GM18858 (cell line): Measurements from ENCODE around the gene LCN12.

Experiments used
- ATAC-seq: cut with Tn5 transposase; IDR thresholded peaks from one replicate; pipeline ENCODE4 v1.9.1; 2021; ENCODE audit not compliant: unreplicated experiment

The LCN12 gene

DNA sequence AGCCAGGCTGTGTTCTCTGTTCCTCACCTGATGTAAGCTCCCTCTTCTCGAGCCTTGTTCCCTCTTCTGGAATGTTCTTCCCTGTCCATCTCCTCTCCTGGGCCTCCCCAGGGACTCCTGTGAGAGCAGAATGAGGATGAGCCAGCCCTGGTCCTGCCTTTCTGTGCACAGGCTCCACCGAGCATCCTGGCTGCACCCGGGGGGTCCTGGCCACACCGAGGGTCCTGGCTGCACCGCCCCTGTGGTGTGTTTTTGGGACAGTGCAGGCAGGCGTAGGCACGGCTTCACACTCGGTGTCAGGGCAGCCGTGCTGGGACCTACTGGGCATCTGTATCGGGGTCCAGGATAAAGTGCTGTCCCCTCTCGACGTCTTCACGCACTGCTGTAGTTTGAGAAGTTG lies 25.3 kb upstream of the LCN12 start:
- ATAC-seq = no peak

- ATAC-seq = no peak
These were observed 24.5 kb upstream of the LCN12 start for GRCh38 chr9:136927343-136928271.

GRCh38 chr9:136928591-136928990 lies 23.5 kb upstream of the LCN12 start:
- no peak for ATAC-seq

DNA sequence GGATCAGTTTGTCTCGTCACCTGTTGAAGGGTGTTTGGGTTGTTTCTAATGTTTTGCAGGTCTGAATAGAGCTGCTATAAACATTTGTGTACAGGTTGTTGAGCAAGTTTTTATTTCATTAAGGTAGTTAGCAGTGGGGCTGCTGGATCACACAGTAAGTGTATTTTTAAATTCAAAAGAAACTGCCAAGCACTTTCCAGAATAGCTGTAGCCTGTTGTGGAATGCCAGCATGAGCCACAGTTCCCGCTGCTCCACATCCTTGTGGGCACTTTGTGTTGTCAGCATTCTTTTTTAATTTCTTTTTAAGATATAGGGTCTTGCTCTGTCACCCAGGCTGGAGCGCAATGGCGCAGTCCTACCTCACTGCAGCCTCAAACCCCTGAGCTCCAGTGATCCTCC lies 22.1 kb upstream of the LCN12 start:
- no peak for ATAC-seq

DNA sequence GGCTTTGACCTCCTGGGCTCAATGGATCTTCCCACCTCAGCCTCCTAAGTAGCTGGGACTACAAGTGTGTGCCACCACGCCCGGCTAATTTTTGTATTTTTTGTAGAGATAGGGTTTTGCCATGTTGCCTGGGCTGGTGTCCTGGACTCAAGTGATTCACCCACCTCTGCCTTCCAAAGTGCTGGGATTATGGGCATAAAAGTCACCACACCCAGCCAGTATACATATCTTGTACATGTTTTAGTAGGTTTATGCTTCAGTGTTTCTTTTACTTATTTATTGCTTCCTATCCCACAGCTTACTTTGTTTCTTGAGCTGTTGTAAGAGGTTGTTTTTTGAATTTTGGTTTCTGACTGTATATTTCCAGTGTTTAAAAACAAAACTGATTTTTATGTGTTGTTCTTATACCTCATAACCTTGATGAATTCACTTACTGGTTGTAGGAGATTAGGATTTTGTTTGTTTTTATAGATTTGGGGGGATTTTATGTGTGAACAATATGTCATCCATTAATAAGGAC lies 20.4 kb upstream of the LCN12 start:
- no peak for ATAC-seq

DNA sequence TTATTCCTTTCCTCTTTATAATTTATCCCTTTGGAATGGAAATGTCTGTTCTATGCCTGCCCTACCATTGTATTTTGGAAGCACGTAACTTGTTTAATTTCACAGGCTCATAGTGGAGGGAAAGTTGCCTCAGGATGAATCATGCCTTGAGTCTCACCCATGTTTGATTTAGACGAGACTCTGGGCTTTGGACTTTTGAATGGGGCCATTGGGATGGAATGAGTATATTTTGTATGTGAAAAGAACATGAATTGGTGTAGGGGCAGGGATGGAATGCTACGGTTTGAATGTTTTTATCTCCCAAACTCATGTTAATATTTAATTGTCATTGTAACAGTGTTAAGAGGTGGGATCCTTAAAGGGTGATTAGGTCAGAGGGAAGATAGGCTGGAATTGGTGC lies 17.8 kb upstream of the LCN12 start:
- no peak for ATAC-seq

DNA sequence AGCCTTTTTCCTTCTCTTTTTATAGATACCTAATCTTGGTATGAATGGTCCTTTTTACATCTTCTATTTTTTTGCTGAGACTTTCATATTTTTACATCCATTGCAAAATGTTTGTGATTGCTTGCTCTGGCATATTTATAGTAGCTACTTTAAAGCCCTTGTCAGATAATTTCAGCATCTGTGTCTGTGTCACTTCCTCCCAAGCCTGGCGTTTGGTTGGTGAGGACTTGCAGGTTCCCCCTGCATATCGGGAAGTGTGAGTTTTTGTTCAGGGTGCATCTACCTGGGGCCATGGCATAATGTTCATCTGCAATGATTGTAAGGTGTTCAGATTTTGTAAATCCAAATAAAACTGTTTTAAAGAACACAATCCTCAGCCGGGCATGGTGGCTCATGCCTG lies 16.4 kb upstream of the LCN12 start:
- no peak for ATAC-seq

DNA sequence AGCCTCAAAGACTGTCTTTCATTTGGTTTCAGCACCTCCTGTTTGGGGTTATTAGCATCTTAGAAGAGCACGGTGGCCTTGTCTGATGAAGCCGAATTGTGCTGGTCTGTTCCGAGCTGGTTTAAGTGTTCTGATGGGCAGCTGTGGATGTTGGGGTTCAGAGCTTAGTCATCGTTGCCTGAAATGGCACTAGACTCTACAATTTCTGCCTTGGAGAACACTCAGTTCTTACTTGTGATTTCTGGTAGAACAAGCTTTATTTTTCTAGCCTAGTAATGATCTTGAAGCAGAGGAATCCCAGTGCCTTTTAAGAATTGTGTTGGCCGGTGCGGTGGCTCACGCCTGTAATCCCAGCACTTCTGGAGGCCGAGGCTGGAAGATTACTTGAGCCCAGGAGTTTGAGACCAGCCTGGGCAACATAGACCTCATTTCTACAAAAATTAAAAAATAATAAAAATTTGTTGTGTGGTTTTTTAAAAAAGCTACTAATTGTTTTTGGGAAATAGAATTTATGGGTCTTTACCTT lies 15.4 kb upstream of the LCN12 start:
- ATAC-seq = no peak

GRCh38 chr9:136937186-136938001 lies 14.7 kb upstream of the LCN12 start:
- ATAC-seq = no peak

DNA sequence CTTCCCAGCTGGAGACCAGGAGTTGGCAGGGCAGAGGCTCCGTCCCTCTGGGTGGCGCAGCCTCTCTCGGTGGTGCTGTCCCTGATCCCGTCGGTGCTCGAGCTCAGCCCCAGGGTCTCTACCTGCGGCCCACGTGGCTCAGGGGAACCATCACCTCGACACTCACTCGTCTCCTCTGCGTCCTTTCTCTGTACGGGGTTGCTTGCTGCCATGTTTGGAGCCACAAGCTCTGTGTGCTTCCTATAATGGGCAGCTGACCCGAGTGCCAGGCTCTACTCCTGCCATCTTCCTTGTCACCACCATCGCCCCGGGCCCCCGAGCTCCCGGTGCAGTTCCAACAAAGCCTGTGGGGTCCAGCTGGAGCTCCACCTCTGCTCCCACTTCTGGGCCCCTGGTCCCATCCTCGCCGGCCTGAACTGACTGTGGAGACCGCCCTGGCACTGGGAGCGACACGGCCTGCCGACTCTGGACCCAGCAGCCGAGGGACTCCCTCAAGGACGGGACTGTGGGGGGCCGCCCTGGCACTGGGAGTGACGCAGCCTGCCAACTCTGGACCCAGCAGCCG lies 12.6 kb upstream of the LCN12 start:
- no peak for ATAC-seq

- ATAC-seq = no peak
These were observed 12.0 kb upstream of the LCN12 start for GRCh38 chr9:136939996-136940525.

DNA sequence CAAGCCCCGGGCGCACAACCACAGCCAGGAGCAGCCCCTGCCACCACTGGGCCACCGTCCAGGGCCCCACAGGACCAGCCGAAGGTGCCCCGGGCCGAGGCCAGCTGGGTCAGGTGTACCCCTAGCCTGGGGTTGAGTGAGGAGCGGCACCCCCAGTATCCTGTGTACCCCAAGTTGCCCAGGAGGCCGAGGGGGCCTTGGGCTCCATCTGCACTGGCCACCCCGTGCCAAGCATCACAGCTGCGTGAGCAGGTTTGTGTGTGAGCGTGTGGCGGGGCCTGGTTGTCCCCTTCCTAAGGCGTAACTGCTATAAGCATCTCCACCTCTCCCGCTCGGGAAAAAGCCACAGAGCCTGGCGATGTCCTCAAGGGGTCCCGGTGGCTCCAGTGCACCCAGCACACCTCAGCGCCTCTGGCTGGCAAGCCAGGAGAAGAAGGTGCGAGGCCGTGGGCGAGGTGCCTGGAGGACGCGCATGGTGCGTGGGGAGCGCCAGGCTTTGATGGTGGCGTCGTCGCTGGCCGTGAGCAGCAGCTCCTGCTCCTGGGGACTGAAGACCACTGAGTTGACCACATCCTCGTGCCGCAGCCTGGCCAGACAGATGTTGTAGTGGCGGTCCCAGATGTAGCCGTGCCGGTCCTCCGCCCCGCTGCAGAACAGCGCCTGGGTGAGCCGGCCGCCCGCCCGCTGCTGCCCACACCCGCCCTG lies 11.4 kb upstream of the LCN12 start:
- ATAC-seq = no peak

- ATAC-seq = no peak
These were observed 10.6 kb upstream of the LCN12 start for GRCh38 chr9:136941231-136942111.

DNA sequence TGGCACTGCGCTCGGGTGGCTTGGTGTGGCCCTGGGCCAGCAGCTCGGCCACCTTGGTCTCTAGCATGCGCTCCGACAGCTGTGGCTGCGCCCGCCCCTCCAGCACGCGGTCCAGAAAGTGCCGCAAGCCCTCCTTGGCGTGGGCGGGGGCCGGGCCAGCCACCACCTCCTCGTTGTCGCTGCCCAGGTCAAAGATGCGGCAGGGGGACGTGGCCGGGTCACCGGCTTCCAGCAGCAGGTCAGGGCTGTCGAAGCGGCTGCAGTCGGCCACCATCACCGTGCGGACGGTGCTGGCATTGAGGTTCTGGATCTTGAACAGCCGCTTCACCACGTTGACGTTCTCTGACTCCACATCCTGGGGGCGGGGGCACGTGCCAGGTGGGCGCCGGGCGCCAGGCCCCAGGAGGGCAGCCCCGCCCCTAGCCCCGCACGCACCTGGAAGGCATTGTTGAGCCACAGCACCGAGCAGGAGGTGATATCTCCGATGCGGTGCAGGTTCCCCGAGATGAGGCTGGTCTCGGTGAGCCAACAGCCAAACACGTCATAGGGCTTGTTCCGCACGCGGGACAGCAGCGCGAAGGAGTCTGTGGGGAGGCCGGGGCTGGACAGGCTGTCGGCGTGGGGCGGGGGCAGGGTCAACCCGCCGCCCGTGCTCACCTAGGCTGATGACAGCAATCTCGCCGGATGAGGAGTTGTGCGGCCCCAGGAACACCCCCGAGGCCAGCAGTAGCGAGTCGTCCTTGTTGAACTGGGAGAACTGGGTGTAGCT lies 9.8 kb upstream of the LCN12 start:
- ATAC-seq = no peak

- ATAC-seq = no peak
These were observed 9.2 kb upstream of the LCN12 start for GRCh38 chr9:136942881-136943230.

DNA sequence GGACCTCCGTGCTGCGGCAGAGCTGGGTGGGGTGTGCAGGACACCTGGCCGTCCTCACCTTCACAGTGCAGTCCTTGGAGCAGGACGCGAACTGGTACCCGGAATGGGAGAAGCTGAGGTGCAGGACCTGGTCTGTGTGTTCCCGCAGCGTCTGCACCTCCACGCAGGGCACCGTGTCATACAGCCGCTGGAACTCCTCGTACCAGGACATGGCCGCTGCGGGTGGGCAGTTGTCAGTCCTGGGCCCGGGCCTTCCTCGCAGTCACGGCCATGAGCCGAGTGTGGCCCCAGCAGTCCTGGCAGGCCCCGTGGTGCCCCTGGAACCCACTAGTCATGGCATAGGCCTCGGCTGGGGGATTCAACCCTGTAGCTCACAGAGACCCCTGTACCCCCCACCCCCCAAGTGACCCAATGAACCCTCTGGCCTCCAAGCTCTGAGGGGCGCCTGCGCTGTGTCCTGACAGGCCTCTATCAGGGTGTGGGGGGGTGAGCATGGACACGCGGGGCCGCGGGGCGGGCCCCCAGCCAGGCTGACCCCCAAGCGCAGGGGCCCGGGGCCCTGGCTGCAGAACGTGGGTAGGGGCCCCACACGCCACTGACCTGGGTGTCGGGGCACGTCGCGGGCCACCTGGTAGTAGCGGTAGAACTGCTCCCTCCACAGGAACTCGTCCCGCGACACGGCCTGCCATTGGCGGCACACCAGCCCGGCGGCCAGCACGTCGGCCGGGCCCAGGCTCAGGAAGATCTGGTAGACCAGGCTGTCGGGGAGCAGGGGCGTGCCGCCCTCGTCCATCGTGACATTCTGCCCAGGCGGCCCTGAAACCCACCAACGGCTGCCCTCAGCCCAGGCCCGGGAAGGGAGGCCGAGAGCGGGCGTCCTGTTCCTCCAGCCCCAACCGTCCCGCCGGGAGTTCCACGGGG lies 8.5 kb upstream of the LCN12 start:
- ATAC-seq = no peak

GRCh38 chr9:136944212-136944518 lies 7.9 kb upstream of the LCN12 start:
- ATAC-seq = peak; percentile 28
